Left ventricle myocardium inferior (tissue), 1 donor: Measurements from ENCODE around the gene CCDC91. TPM values are rescaled to one million over a fixed set of nuclear protein-coding genes. Genes with fewer than 3 reads are reported as not detected.
"Not testable (repeated sequence)": the region's sequence is repeated elsewhere in the genome, so short reads cannot be mapped to it uniquely, and the experiment has no call there.

Source experiments
- DNase-seq: peaks from one replicate; pipeline ENCODE4 v3.0.0-alpha.2; 2020
- H3K27ac ChIP-seq: fragments of 200-600 bp; replicated peaks from 2 replicates; pipeline ENCODE4 v1.8.0; 2021
- H3K27me3 ChIP-seq: fragments of 200-600 bp; 2 replicates; pipeline ENCODE4 v1.8.0; 2021; ENCODE audit warnings: low read depth
- H3K36me3 ChIP-seq: fragments of 200-600 bp; 2 replicates; pipeline ENCODE4 v1.8.0; 2021
- H3K4me1 ChIP-seq: fragments of 200-600 bp; 2 replicates; pipeline ENCODE4 v1.8.0; 2021
- H3K4me3 ChIP-seq: fragments of 200-600 bp; 2 replicates; pipeline ENCODE4 v1.8.0; 2021; ENCODE audit warnings: mild to moderate bottlenecking, moderate library complexity
- H3K9me3 ChIP-seq: fragments of 200-600 bp; replicated peaks from 2 replicates; pipeline ENCODE4 v1.8.0; 2021
- intact Hi-C: fragments of 100-400 bp; cut with micrococcal nuclease; formaldehyde crosslinking; loops from one replicate; pipeline ENCODE4 v1.11.0; 2022
- total RNA-seq: library from RNA; stranded (reverse); fragmentation: NEBNext Ultra II Directional; extraction: Animal tissue kit (Norgen Biotek cat#: 25700); gene quantifications from one replicate; pipeline ENCODE4 v1.2.1, GENCODE V29; 2021
- TF ChIP-seq, protein P1 (sequence below): fragments of 200-600 bp; IDR thresholded peaks from 2 replicates; pipeline ENCODE4 v1.8.0; 2021; ENCODE audit warnings: antibody characterized with exemption, mild to moderate bottlenecking, borderline replicate concordance
- donor health status: DM: no; HTN: yes; CAD: no; lungs with severe emphysema.

Gene CCDC91
- total RNA-seq, 1 donor from 2014 or later: 46.4 TPM

DNA sequence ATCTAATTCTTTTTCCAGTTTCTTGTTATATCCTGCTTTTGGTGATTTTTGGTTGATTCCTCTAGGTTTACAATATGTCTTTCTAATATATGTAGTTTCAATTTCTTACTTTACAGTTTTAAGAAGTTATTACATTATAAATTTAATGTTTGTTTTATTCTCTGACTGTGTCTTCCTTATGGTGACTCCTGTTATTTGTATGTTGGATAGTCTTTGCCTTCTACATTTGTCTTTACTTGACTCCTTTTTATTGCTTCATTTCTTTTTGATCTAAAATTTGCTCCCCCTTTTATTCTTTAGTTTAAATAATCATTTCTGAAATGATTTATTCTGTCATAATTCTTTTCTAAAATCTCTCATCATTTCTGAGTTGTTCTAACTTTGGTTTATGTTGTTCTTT lies 125.8 kb downstream of the CCDC91 start:
- H3K4me1 ChIP-seq: peaks cover 17% of the 10 kb centered on the region
- H3K36me3 ChIP-seq: peaks cover 20% of the 10 kb centered on the region
- H3K4me3 ChIP-seq: no peak overlapping the region
- peaks cover 21% of the 10 kb centered on the region for H3K9me3 ChIP-seq
- intact Hi-C loops: no loop called here
- TF ChIP-seq, protein P1, sequence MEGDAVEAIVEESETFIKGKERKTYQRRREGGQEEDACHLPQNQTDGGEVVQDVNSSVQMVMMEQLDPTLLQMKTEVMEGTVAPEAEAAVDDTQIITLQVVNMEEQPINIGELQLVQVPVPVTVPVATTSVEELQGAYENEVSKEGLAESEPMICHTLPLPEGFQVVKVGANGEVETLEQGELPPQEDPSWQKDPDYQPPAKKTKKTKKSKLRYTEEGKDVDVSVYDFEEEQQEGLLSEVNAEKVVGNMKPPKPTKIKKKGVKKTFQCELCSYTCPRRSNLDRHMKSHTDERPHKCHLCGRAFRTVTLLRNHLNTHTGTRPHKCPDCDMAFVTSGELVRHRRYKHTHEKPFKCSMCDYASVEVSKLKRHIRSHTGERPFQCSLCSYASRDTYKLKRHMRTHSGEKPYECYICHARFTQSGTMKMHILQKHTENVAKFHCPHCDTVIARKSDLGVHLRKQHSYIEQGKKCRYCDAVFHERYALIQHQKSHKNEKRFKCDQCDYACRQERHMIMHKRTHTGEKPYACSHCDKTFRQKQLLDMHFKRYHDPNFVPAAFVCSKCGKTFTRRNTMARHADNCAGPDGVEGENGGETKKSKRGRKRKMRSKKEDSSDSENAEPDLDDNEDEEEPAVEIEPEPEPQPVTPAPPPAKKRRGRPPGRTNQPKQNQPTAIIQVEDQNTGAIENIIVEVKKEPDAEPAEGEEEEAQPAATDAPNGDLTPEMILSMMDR: no peak
- no peak overlapping the region for H3K27ac ChIP-seq
- DNase-seq: no peak
- no peaks in the 10 kb centered on the region for H3K27me3 ChIP-seq

DNA sequence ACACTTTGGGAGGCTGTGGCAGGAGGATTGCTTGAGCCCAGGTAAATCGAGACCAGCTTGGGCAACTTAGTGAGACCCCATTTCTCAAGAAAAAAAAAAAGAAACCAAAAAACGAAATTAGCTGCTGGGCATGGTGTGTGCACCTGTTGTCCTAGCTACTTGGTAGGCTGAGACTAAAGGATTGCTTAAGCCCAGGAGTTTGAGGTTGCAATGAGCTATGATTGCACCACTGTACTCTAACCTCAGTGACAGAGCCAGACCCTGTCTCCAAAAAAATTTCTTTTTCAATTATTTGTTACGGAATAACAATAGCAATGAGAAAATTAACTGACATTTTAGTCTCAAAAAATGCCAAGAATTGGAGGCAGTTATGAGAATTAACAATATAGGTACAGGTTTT lies 128.0 kb downstream of the CCDC91 start:
- Histone ChIP-seq H3K27me3 (no peaks in the 10 kb centered on the region), H3K4me1 (peaks cover 13% of the 10 kb centered on the region), H3K36me3 (peaks cover 20% of the 10 kb centered on the region), H3K27ac (no peak overlapping the region), H3K4me3 (no peak overlapping the region), H3K9me3 (peaks cover 21% of the 10 kb centered on the region)
- no peak for DNase-seq
- TF ChIP-seq, protein P1: no peak
- intact Hi-C loops: no loop called here

DNA sequence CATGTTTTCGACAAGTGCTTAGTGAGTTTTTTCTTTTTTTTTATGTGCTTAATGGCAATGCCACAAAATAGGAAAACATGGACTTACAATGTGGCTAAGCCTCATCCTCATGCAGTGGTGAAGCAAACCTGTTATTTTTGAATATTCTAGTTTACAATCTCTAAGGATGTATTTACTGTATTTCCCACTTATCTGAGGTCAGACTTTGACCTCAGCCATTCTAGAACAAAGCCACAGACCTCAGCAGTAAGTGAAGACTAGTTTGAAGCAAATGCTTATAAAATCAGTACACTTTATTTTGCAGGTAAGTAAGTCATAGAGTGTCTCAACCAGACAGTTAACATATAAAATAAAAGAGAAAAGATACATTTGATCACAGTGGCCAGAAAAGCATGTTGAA lies 130.1 kb downstream of the CCDC91 start:
- peaks cover 16% of the 10 kb centered on the region for H3K36me3 ChIP-seq
- no peaks in the 10 kb centered on the region for H3K27me3 ChIP-seq
- H3K4me3 ChIP-seq: no peak overlapping the region
- intact Hi-C loops: no loop called here
- no peak for DNase-seq
- peaks cover 16% of the 10 kb centered on the region for H3K9me3 ChIP-seq
- no peak overlapping the region for H3K27ac ChIP-seq
- TF ChIP-seq, protein P1: no peak
- peaks cover 4% of the 10 kb centered on the region for H3K4me1 ChIP-seq

DNA sequence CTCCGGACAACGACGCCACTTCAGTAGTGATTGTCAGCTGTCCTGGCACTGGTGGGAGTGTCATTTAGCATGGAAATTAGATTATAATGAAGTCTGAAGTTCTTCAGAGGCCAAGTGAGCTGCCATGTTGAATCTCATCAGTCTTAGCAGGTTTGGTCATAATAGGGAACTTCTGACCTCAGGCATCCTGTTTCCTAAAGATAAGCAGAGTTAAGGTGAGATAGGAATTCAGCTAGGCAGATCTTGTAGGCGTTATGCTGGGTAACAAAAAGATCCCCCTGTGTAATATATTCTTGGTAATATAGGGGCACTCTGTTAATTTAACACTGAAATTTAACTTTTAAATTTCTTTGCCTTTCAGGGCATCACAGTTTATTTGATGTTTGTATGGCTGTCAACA lies 137.5 kb downstream of the CCDC91 start:
- Histone ChIP-seq H3K36me3 (no peaks in the 10 kb centered on the region), H3K4me1 (peaks cover 4% of the 10 kb centered on the region), H3K4me3 (no peak overlapping the region), H3K9me3 (peaks cover 12% of the 10 kb centered on the region), H3K27ac (no peak overlapping the region), H3K27me3 (no peaks in the 10 kb centered on the region)
- DNase-seq: no peak
- intact Hi-C loops: no loop called here
- TF ChIP-seq, protein P1: no peak

DNA sequence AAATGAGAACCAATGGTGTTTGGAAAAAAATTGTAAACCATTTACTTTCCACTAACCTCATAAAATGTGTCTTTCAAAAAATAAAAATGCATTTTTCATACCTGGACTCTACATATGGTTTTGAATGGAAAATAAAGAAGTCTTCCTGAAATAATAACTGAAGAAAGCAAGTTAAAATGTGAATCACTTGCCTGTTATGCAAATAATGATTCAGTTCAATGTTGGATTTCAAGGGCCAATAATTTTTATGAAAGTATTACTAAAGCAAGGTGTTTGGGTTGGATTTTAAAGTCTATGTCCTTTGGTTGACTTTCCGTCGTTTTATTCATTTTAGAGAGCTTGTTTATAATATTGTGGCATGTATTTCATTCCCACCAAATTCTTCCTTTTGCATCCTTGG lies 138.7 kb downstream of the CCDC91 start:
- TF ChIP-seq, protein P1: no peak
- peaks cover 12% of the 10 kb centered on the region for H3K9me3 ChIP-seq
- peaks cover 3% of the 10 kb centered on the region for H3K4me1 ChIP-seq
- no peak overlapping the region for H3K27ac ChIP-seq
- no peaks in the 10 kb centered on the region for H3K27me3 ChIP-seq
- intact Hi-C loops: no loop called here
- no peak overlapping the region for H3K4me3 ChIP-seq
- no peaks in the 10 kb centered on the region for H3K36me3 ChIP-seq
- DNase-seq: no peak

DNA sequence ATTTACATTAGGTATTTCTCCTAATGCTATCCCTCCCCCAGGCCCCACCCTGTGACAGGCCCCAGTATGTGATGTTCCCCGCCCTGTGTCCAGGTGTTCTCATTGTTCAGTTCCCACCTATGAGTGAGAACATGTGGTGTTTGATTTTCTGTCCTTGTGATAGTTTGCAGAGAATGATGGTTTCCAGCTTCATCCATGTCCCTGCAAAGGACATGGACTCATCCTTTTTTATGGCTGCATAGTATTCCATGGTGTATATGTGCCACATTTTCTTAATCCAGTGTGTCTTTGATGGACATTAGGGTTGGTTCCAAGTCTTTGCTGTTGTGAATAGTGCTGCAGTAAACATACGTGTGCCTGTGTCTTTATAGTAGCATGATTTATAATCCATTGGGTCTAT lies 139.5 kb downstream of the CCDC91 start:
- H3K27me3 ChIP-seq, intact Hi-C loops: not testable (repeated sequence)

DNA sequence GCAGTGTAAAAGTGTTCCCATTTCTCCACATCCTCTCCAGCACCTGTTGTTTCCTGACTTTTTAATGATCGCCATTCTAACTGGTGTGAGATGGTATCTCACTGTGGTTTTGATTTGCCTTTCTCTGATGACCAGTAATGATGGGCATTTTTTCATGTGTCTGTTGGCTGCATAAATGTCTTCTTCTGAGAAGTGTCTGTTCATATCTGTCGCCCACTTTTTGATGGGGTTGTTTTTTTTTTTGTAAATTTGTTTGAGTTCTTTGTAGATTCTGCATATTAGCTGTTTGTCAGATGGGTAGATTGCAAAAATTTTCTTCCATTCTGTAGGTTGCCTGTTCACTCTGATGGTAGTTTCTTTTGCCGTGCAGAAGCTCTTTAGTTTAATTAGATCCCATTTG lies 140.0 kb downstream of the CCDC91 start:
- H3K36me3 ChIP-seq, intact Hi-C loops, H3K4me1 ChIP-seq, H3K27ac ChIP-seq, H3K27me3 ChIP-seq, H3K4me3 ChIP-seq, DNase-seq: not testable (repeated sequence)
- H3K9me3 ChIP-seq: peaks cover 12% of the 10 kb centered on the region

More for the DNA sequence above, 139.5 kb downstream of the CCDC91 start:
- peaks cover 12% of the 10 kb centered on the region for H3K9me3 ChIP-seq
- H3K4me1 ChIP-seq, H3K36me3 ChIP-seq, H3K4me3 ChIP-seq, H3K27ac ChIP-seq, DNase-seq: not testable (repeated sequence)
